SU-DHL-6 (cell line): ENCODE data around the gene NR1H2.

Source experiments
- H2AFZ ChIP-seq: fragments of 200-600 bp; sonication (generic); 2 replicates; pipeline ENCODE4 v1.6.1; 2014; ENCODE audit warnings: low read depth, mild to moderate bottlenecking, moderate library complexity, mixed read lengths, antibody characterized with exemption, low read length; ENCODE audit not compliant: severe bottlenecking
- H3F3A ChIP-seq: fragments of 200-600 bp; shearing (Covaris generic); 2 replicates; pipeline ENCODE4 v1.6.0; 2016; ENCODE audit warnings: antibody characterized with exemption, mild to moderate bottlenecking; ENCODE audit not compliant: insufficient read depth
- H3K27ac ChIP-seq: fragments of 200-600 bp; sonication (generic); 2 replicates; pipeline ENCODE4 v1.5.1; 2016; ENCODE audit warnings: low read depth, mild to moderate bottlenecking, low read length, moderate library complexity, mixed read lengths
- H3K27me3 ChIP-seq: fragments of 200-600 bp; sonication (generic), shearing (Covaris generic); 2 replicates; pipeline ENCODE4 v1.6.0; 2014; ENCODE audit warnings: mild to moderate bottlenecking, low read length
- H3K36me3 ChIP-seq: fragments of 200-600 bp; sonication (generic); 2 replicates; pipeline ENCODE4 v1.6.1; 2014; ENCODE audit warnings: mild to moderate bottlenecking, low read length, mixed read lengths
- H3K4me2 ChIP-seq: fragments of 300-600, 200-600 bp; shearing (Covaris generic), sonication (generic); 2 replicates; pipeline ENCODE4 v1.6.0; 2014; ENCODE audit warnings: low read length, low read depth, mild to moderate bottlenecking; ENCODE audit not compliant: poor library complexity, severe bottlenecking
- H3K4me3 ChIP-seq: fragments of 200-600 bp; sonication (generic); 2 replicates; pipeline ENCODE4 v1.5.1; 2014; ENCODE audit warnings: antibody characterized with exemption, low read length, mild to moderate bottlenecking, mixed read lengths; ENCODE audit not compliant: insufficient read depth, poor library complexity, severe bottlenecking
- H3K79me2 ChIP-seq: fragments of 200-600 bp; sonication (generic); 2 replicates; pipeline ENCODE4 v1.6.1; 2014; ENCODE audit warnings: mild to moderate bottlenecking, low read length, moderate library complexity; ENCODE audit not compliant: insufficient read depth
- H3K9ac ChIP-seq: fragments of 200-600 bp; sonication (generic); 2 replicates; pipeline ENCODE4 v1.7.0; 2014; ENCODE audit warnings: mild to moderate bottlenecking, low read length
- H3K9me2 ChIP-seq: fragments of 200-600 bp; sonication (generic); replicated peaks from 2 replicates; pipeline ENCODE4 v1.6.1; 2014; ENCODE audit warnings: low read length; ENCODE audit not compliant: insufficient read depth
- H3K9me3 ChIP-seq: fragments of 200-600 bp; sonication (generic); 2 replicates; pipeline ENCODE4 v1.6.1; 2014; ENCODE audit warnings: low read length, mixed read lengths; ENCODE audit not compliant: insufficient read depth
- H4K20me1 ChIP-seq: fragments of 200-600 bp; sonication (generic); 2 replicates; pipeline ENCODE4 v1.6.1; 2014; ENCODE audit warnings: low read depth, mild to moderate bottlenecking, antibody characterized with exemption, low read length, moderate library complexity, mixed read lengths
- CTCF ChIP-seq: fragments of 200-600 bp; sonication (generic); IDR thresholded peaks from one replicate; pipeline ENCODE4 v1.5.1; 2017; ENCODE audit warnings: antibody characterized with exemption, mild to moderate bottlenecking, low read length, moderate library complexity; ENCODE audit not compliant: insufficient read depth, poor library complexity, severe bottlenecking
- EZH2phosphoT487 ChIP-seq: fragments of 200-600 bp; sonication (generic), shearing (Covaris generic); conservative IDR thresholded peaks from 2 replicates; pipeline ENCODE4 v1.6.1; 2018; ENCODE audit warnings: mild to moderate bottlenecking, antibody characterized with exemption, low read length, moderate library complexity, mixed read lengths

The NR1H2 gene

GRCh38 chr19:50392759-50393158 is 16.5 kb downstream of the NR1H2 start:
- no peaks in the 10 kb centered on the region for H3K27me3 ChIP-seq
- no peak overlapping the region for H3K4me2 ChIP-seq
- TF ChIP-seq CTCF (no peak), EZH2phosphoT487 (no peak)
- no peak overlapping the region for H3K4me3 ChIP-seq
- H3K27ac ChIP-seq = no peak overlapping the region
- no peaks in the 10 kb centered on the region for H3K9me3 ChIP-seq
- H3F3A ChIP-seq = peaks cover 5% of the 10 kb centered on the region; the same call in 1 of the 2 replicates
- H3K9me2 ChIP-seq = no peaks in the 10 kb centered on the region
- H3K79me2 ChIP-seq = peaks cover 70% of the 10 kb centered on the region
- no peaks in the 10 kb centered on the region for H4K20me1 ChIP-seq
- no peak overlapping the region for H2AFZ ChIP-seq
- peaks cover 4% of the 10 kb centered on the region; the same call in 1 of the 2 replicates for H3K36me3 ChIP-seq
- H3K9ac ChIP-seq = no peak overlapping the region

- H2AFZ ChIP-seq = no peak overlapping the region
- TF ChIP-seq CTCF = no peak
- no peaks in the 10 kb centered on the region for H4K20me1 ChIP-seq
- no peaks in the 10 kb centered on the region for H3K9me2 ChIP-seq
- H3K4me2 ChIP-seq = no peak overlapping the region
- no peaks in the 10 kb centered on the region for H3K27me3 ChIP-seq
- no peak overlapping the region for H3K4me3 ChIP-seq
- peaks cover under 1% of the 10 kb centered on the region; the same call in 1 of the 2 replicates for H3F3A ChIP-seq
- peaks cover under 1% of the 10 kb centered on the region; the same call in 1 of the 2 replicates for H3K36me3 ChIP-seq
- no peak overlapping the region for H3K27ac ChIP-seq
- no peaks in the 10 kb centered on the region for H3K9me3 ChIP-seq
- H3K79me2 ChIP-seq = peaks cover 70% of the 10 kb centered on the region
- H3K9ac ChIP-seq = no peak overlapping the region
These were observed 17.3 kb downstream of the NR1H2 start for GRCh38 chr19:50393589-50393988.

GRCh38 chr19:50394017-50394416 is 17.8 kb downstream of the NR1H2 start:
- H3K27me3 ChIP-seq = no peaks in the 10 kb centered on the region
- no peaks in the 10 kb centered on the region for H3K9me2 ChIP-seq
- H3K79me2 ChIP-seq = peaks cover 66% of the 10 kb centered on the region
- H3F3A ChIP-seq = no peaks in the 10 kb centered on the region
- H3K36me3 ChIP-seq = no peaks in the 10 kb centered on the region
- H2AFZ ChIP-seq = no peak overlapping the region
- no peaks in the 10 kb centered on the region for H3K9me3 ChIP-seq
- TF ChIP-seq CTCF (no peak), EZH2phosphoT487 (no peak)
- H4K20me1 ChIP-seq = no peaks in the 10 kb centered on the region
- no peak overlapping the region for H3K9ac ChIP-seq
- H3K4me2 ChIP-seq = no peak overlapping the region
- H3K4me3 ChIP-seq = no peak overlapping the region
- no peak overlapping the region for H3K27ac ChIP-seq
